ENCODE measurements around the gene C1orf159.

DNA sequence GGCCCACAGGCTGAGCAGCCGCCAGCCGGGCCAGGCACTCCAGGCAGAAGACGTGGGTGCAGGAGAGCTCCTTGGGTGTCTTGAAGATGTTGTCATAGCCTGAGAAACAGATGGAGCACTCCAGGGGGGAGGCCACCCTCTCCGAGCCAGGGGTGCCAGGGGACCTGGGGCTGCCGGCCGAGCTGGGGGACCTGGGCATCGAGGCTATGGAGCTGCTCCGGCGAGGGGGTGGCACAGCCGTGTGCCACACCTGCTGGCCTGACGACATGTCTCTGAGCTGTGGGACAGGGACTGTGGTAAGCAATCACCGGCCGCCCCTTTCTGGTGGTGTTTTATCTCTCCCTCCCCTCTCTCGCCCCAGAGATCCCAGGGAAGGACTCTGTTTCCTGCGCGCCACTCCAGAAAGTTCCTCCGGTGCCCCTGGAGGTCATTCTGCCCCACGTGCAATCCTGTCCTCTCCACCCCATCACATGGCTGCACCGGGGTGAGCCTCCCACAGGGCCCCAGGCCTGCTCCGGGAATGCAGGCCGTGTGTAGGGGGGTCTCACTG, 43.5 kb downstream of the C1orf159 start:
- no peak for TF ChIP-seq CTCF (IDR thresholded peaks at IDR 0.05; ENCODE audit: low read depth, low read length)
- TF ChIP-seq EZH2phosphoT487 (IDR thresholded peaks at IDR 0.05; ENCODE audit: low read depth): no peak
